Esophagus squamous epithelium (tissue), 5 donors: ENCODE measurements around the gene MAX. TPM values are rescaled to one million over a fixed set of nuclear protein-coding genes. Genes with fewer than 3 reads are reported as not detected.
A peak's percentile ranks its signal among the peaks of the same experiment; 100 is the strongest.
"Not testable (repeated sequence)": the region's sequence is repeated elsewhere in the genome, so short reads cannot be mapped to it uniquely, and the experiment has no call there.

Source experiments
- DNase-seq: peaks from one replicate; lab custom pipeline; 2025; lab: John Stamatoyannopoulos, UW
- H3K27ac ChIP-seq, 4 donors: fragments of 200-600 bp; sonication (generic); one replicate each; pipeline ENCODE4 v1.5.1; 2016 to 2019; ENCODE audit warnings: mild to moderate bottlenecking in 1 of 4
- H3K27me3 ChIP-seq, 4 donors: fragments of 200-600 bp; sonication (generic); 1 replicate in 3 of 4; 2 replicates in 1 of 4; pipeline versions ENCODE4 v1.5.1 to v1.6.0; 2017 to 2021; ENCODE audit warnings: antibody characterized with exemption in 1 of 4
- H3K36me3 ChIP-seq, 3 donors: fragments of 200-600 bp; sonication (generic); one replicate each; pipeline ENCODE4 v1.5.1; 2016 to 2019
- H3K4me1 ChIP-seq, 3 donors: fragments of 200-600 bp; sonication (generic); one replicate each; pipeline ENCODE4 v1.5.1; 2017 to 2019
- H3K4me3 ChIP-seq, 4 donors: fragments of 200-600 bp; sonication (generic); 1 replicate in 3 of 4; 2 replicates in 1 of 4; pipeline ENCODE4 v1.5.1; 2016 to 2019; ENCODE audit warnings: mild to moderate bottlenecking in 2 of 4, moderate library complexity in 1 of 4
- H3K9me3 ChIP-seq, 3 donors: fragments of 200-600 bp; sonication (generic); one replicate each; pipeline ENCODE4 v1.5.1; 2016 to 2019
- POLR2A ChIP-seq, 4 donors: fragments of 450-650 bp; IDR thresholded peaks; one replicate each; pipeline ENCODE4 v1.6.1; 2017; ENCODE audit warnings: antibody characterized with exemption in 4 of 4, mild to moderate bottlenecking in 4 of 4, moderate library complexity in 3 of 4
- WGBS, 2 donors: methylation state at CpG; one replicate each; pipeline ENCODE4 v1.1.5; 2018; 5-methylcytosine and 5-hydroxymethylcytosine counted together
- intact Hi-C: fragments of 100-400 bp; cut with DNase I; formaldehyde crosslinking; loops from one replicate; pipeline ENCODE4 v1.15.0; 2022
- total RNA-seq, 4 donors: library from RNA; depleted of rRNA; stranded (reverse); fragments of >200 nt; gene quantifications; one replicate each; pipeline ENCODE4 v1.1.0, GENCODE V29; 2016
- TF ChIP-seq, protein P1 (sequence below), 6 experiments: fragments of 450-650 bp in 4 of 6; fragments of 200-600 bp in 2 of 6; sonication (generic) in 2 of 6; IDR thresholded peaks; one replicate each; pipeline ENCODE4 v1.5.1; 2016 to 2019; ENCODE audit warnings: antibody characterized with exemption in 6 of 6, mild to moderate bottlenecking in 4 of 6, moderate library complexity in 4 of 6
- donor health status: DM: yes; HTN: yes; CAD: no.

Gene MAX
- total RNA-seq, 4 donors from 2014 or later: 45.3 to 88.7 (median 46.3) TPM

DNA sequence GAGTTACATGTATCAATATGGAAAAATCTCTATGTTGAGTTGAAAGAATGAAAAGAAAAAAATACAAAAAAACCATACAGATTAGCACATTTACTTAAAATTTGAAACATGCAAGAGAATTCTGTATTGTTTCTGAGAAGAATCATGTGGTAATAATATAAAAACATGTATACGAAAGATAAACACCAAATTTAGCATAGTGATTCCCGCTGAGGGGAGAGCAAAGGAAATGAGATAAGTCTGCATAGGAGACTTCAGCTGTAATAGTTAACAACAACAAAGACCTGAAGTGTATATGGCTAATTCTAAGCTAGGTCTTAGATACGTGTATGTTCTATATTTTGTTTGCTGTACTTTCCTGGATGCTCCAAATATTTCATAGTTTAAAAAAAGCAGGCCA, 69.1 kb downstream of the MAX start:
- TF ChIP-seq, protein P1, sequence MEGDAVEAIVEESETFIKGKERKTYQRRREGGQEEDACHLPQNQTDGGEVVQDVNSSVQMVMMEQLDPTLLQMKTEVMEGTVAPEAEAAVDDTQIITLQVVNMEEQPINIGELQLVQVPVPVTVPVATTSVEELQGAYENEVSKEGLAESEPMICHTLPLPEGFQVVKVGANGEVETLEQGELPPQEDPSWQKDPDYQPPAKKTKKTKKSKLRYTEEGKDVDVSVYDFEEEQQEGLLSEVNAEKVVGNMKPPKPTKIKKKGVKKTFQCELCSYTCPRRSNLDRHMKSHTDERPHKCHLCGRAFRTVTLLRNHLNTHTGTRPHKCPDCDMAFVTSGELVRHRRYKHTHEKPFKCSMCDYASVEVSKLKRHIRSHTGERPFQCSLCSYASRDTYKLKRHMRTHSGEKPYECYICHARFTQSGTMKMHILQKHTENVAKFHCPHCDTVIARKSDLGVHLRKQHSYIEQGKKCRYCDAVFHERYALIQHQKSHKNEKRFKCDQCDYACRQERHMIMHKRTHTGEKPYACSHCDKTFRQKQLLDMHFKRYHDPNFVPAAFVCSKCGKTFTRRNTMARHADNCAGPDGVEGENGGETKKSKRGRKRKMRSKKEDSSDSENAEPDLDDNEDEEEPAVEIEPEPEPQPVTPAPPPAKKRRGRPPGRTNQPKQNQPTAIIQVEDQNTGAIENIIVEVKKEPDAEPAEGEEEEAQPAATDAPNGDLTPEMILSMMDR (IDR thresholded peaks at IDR 0.05): no peak
- no peak for TF ChIP-seq POLR2A (IDR thresholded peaks at IDR 0.05)
- peaks cover 6 to 34% (median 16%) of the 10 kb centered on the region in 3 donors for H3K4me1 ChIP-seq
- H3K4me3 ChIP-seq: no peak overlapping the region
- H3K9me3 ChIP-seq: no peaks in the 10 kb centered on the region
- no peak for DNase-seq
- intact Hi-C loops: no loop called here
- WGBS, 2 donors: 91 to 92% methylated on average over 3 of the region's 3 CpGs
- no peaks in the 10 kb centered on the region for H3K27me3 ChIP-seq
- H3K36me3 ChIP-seq: peaks cover 0 to 69% (median 0%) of the 10 kb centered on the region in 3 donors
- no peak overlapping the region for H3K27ac ChIP-seq

- 94 to 96% methylated on average over 10 to 11 of the region's 11 CpGs for WGBS, 2 donors
- intact Hi-C loops: no loop called here
Observed at GRCh38 chr14:65032319-65032718, 70.0 kb downstream of the MAX start.

GRCh38 chr14:65031321-65031720, 71.0 kb downstream of the MAX start:
- DNase-seq, H3K9me3 ChIP-seq, H3K4me3 ChIP-seq, intact Hi-C loops, H3K27me3 ChIP-seq, H3K27ac ChIP-seq: not testable (repeated sequence)
- Histone ChIP-seq H3K4me1 (peaks cover 6 to 49% (median 14%) of the 10 kb centered on the region in 3 donors), H3K36me3 (peaks cover 0 to 72% (median 0%) of the 10 kb centered on the region in 3 donors)
- 96 to 98% methylated on average over 7 to 9 of the region's 10 CpGs for WGBS, 2 donors

More at GRCh38 chr14:65032319-65032718, 70.0 kb downstream of the MAX start:
- Histone ChIP-seq H3K4me1 (peaks cover 6 to 42% (median 16%) of the 10 kb centered on the region in 3 donors), H3K27ac (no peak overlapping the region), H3K36me3 (peaks cover 0 to 70% (median 0%) of the 10 kb centered on the region in 3 donors), H3K4me3 (no peak overlapping the region), H3K9me3 (no peaks in the 10 kb centered on the region), H3K27me3 (no peaks in the 10 kb centered on the region)
- TF ChIP-seq, protein P1 (IDR thresholded peaks at IDR 0.05): no peak
- TF ChIP-seq POLR2A (IDR thresholded peaks at IDR 0.05): no peak
- no peak for DNase-seq

GRCh38 chr14:65028937-65029336, 73.4 kb downstream of the MAX start:
- Histone ChIP-seq H3K4me3 (no peak overlapping the region), H3K36me3 (peaks cover 0 to 66% (median 0%) of the 10 kb centered on the region in 3 donors), H3K9me3 (no peaks in the 10 kb centered on the region), H3K27me3 (no peaks in the 10 kb centered on the region), H3K27ac (peak overlapping the region in 2 of 4 donors; percentile 90 to 92), H3K4me1 (peaks cover 9 to 49% (median 11%) of the 10 kb centered on the region in 3 donors)
- intact Hi-C loops: no loop called here
- 70 to 75% methylated on average over 3 of the region's 3 CpGs for WGBS, 2 donors
- TF ChIP-seq POLR2A (IDR thresholded peaks at IDR 0.05): no peak
- TF ChIP-seq, protein P1 (IDR thresholded peaks at IDR 0.05): no peak
- DNase-seq: no peak

- intact Hi-C loops: no loop called here
- no peak for DNase-seq
- 86 to 89% methylated on average over 9 to 10 of the region's 11 CpGs for WGBS, 2 donors
- H3K27ac ChIP-seq: peak overlapping the region; percentile 83 to 92 (median 88)
- H3K9me3 ChIP-seq: no peaks in the 10 kb centered on the region
- H3K4me3 ChIP-seq: no peak overlapping the region
- H3K36me3 ChIP-seq: peaks cover 0 to 50% (median 0%) of the 10 kb centered on the region in 3 donors
- TF ChIP-seq POLR2A (IDR thresholded peaks at IDR 0.05): no peak
- TF ChIP-seq, protein P1 (IDR thresholded peaks at IDR 0.05): no peak
- H3K27me3 ChIP-seq: no peaks in the 10 kb centered on the region
- peaks cover 9 to 53% (median 11%) of the 10 kb centered on the region in 3 donors for H3K4me1 ChIP-seq
Observed at GRCh38 chr14:65027127-65027799, 75.1 kb downstream of the MAX start.
